SH-SY5Y (cell line): ENCODE data around the gene THSD4.

ENCODE experiments used
- GATA2 ChIP-seq: IDR thresholded peaks from 2 replicates; pipeline ENCODE4 v1.6.1; 2011; ENCODE audit warnings: mild to moderate bottlenecking, low read depth, low read length
- GATA3 ChIP-seq: IDR thresholded peaks from 2 replicates; pipeline ENCODE4 v1.6.1; 2011; ENCODE audit warnings: low read depth, mild to moderate bottlenecking, low read length, moderate library complexity

DNA sequence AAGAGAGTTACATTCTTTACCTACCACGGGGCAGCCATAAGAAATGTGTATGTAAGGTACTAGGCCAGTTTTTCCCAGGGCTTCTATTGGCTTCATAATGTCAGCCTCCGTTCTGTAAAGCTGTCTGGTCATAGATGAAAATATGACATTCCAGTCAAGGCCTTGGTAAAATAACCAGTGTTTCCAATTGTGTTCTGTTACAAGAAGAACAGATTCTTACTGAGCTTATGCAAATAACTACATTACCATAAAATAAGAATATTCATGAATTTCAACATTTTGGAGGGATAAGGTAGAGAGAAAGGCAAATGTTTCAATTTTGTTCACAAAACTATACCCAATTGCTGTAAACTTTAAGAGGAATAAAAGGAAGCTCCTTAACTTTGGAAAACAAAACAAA, 315.5 kb downstream of the THSD4 start:
- TF ChIP-seq GATA2 (no peak), GATA3 (no peak)
